Adipose tissue (tissue), 3 donors: ENCODE results near the gene MDM2. TPM values are rescaled to one million over a fixed set of nuclear protein-coding genes. Genes with fewer than 3 reads are reported as not detected.
"Not testable (repeated sequence)": the region's sequence is repeated elsewhere in the genome, so short reads cannot be mapped to it uniquely, and the experiment has no call there.

Experiments used
- H3K27ac ChIP-seq: one replicate; pipeline ENCODE4 v1.5.1; 2013; ENCODE audit warnings: low read depth, low read length
- WGBS, 3 donors: extraction: QIAGEN DNeasy Blood & Tissue Kit; methylation state at CpG; one replicate each; pipeline ENCODE4 v1.1.7; 2013; 5-methylcytosine and 5-hydroxymethylcytosine counted together
- polyA plus RNA-seq, 3 donors: library from polyadenylated mRNA; stranded (reverse); fragments of 200-250 nt; gene quantifications; one replicate each; pipeline ENCODE4 v1.2.3, GENCODE V29; 2013
- donor health status: healthy with polysubstance abuse.
- donor health status: Bipolar disorder and iron deficiency.
- donor health status: healthy.

MDM2 gene
- polyA plus RNA-seq, 3 donors: 9.2 to 19.6 (median 10.7) TPM

- no peak overlapping the region for H3K27ac ChIP-seq
- 73 to 88% (median 88%) methylated on average over 7 of the region's 7 CpGs for WGBS, 3 donors
Measured at GRCh38 chr12:68863109-68863770, 55.3 kb downstream of the MDM2 start.

GRCh38 chr12:68863886-68864454 is 56.0 kb downstream of the MDM2 start:
- H3K27ac ChIP-seq: not testable (repeated sequence)
- WGBS, 3 donors: 74 to 85% (median 76%) methylated on average over 8 of the region's 8 CpGs

- 91 to 94% (median 94%) methylated on average over 3 of the region's 3 CpGs for WGBS, 3 donors
- no peak overlapping the region for H3K27ac ChIP-seq
Measured at GRCh38 chr12:68864604-68865003, 56.6 kb downstream of the MDM2 start.

- H3K27ac ChIP-seq: no peak overlapping the region
- 75 to 80% (median 79%) methylated on average over 9 of the region's 9 CpGs for WGBS, 3 donors
Measured at GRCh38 chr12:68865399-68866164, 57.6 kb downstream of the MDM2 start.

- H3K27ac ChIP-seq: no peak overlapping the region
- WGBS, 3 donors: 51 to 57% (median 55%) methylated on average over 6 of the region's 6 CpGs
Measured at GRCh38 chr12:68866950-68867349, 59.0 kb downstream of the MDM2 start.

GRCh38 chr12:68867606-68868005 is 59.6 kb downstream of the MDM2 start:
- no peak overlapping the region for H3K27ac ChIP-seq
- WGBS, 3 donors: 81 to 90% (median 84%) methylated on average over 5 of the region's 5 CpGs

GRCh38 chr12:68868043-68868790 is 60.2 kb downstream of the MDM2 start:
- H3K27ac ChIP-seq: no peak overlapping the region
- WGBS, 3 donors: 76 to 80% (median 78%) methylated on average over 10 of the region's 10 CpGs

- no peak overlapping the region for H3K27ac ChIP-seq
- 79 to 92% (median 89%) methylated on average over 5 of the region's 5 CpGs for WGBS, 3 donors
Measured at GRCh38 chr12:68870011-68870410, 62.0 kb downstream of the MDM2 start.

GRCh38 chr12:68870443-68870842 is 62.5 kb downstream of the MDM2 start:
- WGBS, 3 donors: 86% methylated on average over 6 of the region's 6 CpGs
- H3K27ac ChIP-seq: no peak overlapping the region

- WGBS, 3 donors: 80 to 88% (median 87%) methylated on average over 8 of the region's 8 CpGs
- no peak overlapping the region for H3K27ac ChIP-seq
Measured at GRCh38 chr12:68871396-68871795, 63.4 kb downstream of the MDM2 start.

GRCh38 chr12:68871921-68872320 is 63.9 kb downstream of the MDM2 start:
- no peak overlapping the region for H3K27ac ChIP-seq
- 66 to 83% (median 83%) methylated on average over 6 of the region's 6 CpGs for WGBS, 3 donors

- WGBS, 3 donors: 96 to 97% (median 96%) methylated on average over 4 of the region's 4 CpGs
- no peak overlapping the region for H3K27ac ChIP-seq
Measured at GRCh38 chr12:68873316-68873715, 65.3 kb downstream of the MDM2 start.

GRCh38 chr12:68876461-68876860 is 68.5 kb downstream of the MDM2 start:
- WGBS, 3 donors: 11 to 37% (median 14%) methylated on average over 4 of the region's 4 CpGs
- H3K27ac ChIP-seq: no peak overlapping the region

GRCh38 chr12:68877583-68877982 is 69.6 kb downstream of the MDM2 start:
- H3K27ac ChIP-seq: no peak overlapping the region
- WGBS, 3 donors: 95 to 98% (median 96%) methylated on average over 4 of the region's 4 CpGs

- no peak overlapping the region for H3K27ac ChIP-seq
- WGBS, 3 donors: 93 to 94% (median 93%) methylated on average over 4 of the region's 4 CpGs
Measured at GRCh38 chr12:68878283-68878682, 70.3 kb downstream of the MDM2 start.

- 96 to 98% (median 97%) methylated on average over 4 of the region's 4 CpGs for WGBS, 3 donors
- H3K27ac ChIP-seq: no peak overlapping the region
Measured at GRCh38 chr12:68878846-68879245, 70.9 kb downstream of the MDM2 start.

- WGBS, 3 donors: 71 to 89% (median 84%) methylated on average over 5 of the region's 5 CpGs
Measured at GRCh38 chr12:68880660-68881325, 72.8 kb downstream of the MDM2 start.

GRCh38 chr12:68882251-68882964 is 74.4 kb downstream of the MDM2 start:
- WGBS, 3 donors: 94 to 99% (median 95%) methylated on average over 4 of the region's 4 CpGs
- H3K27ac ChIP-seq: no peak overlapping the region

More at GRCh38 chr12:68880660-68881325, 72.8 kb downstream of the MDM2 start:
- no peak overlapping the region for H3K27ac ChIP-seq
